HepG2 (cell line): ENCODE data around the gene RBMS2. TPM values are rescaled to one million over a fixed set of nuclear protein-coding genes. Genes with fewer than 3 reads are reported as not detected.
A peak's percentile ranks its signal among the peaks of the same experiment; 100 is the strongest.

ENCODE experiments used
- ATAC-seq: fragments of 200-7000 bp; cut with Tn5 transposase; 3 replicates; pipeline ENCODE4 v1.9.1; 2020; ENCODE audit warnings: mild to moderate bottlenecking, moderate library complexity
- BruUV-seq: library from RNA; stranded (reverse); fragments of 400-500 nt; replicated peaks from 2 replicates; lab custom pipeline; 2021; lab: Mats Ljungman, UMichigan
- CTCF ChIA-PET: fragments of 300-600 bp; formaldehyde crosslinking; extraction: SDS; loops from one replicate; lab custom pipeline; 2021; ENCODE audit warnings: low total read pairs, inconsistent platforms, low intra/inter-chr PET ratio; lab: Yijun Ruan, JAX
- POLR2A ChIA-PET: fragments of 350-600 bp; sonication (Branson Sonifier 250); formaldehyde crosslinking; loops from one replicate; lab custom pipeline; 2020; ENCODE audit warnings: antibody characterized with exemption, inconsistent platforms; lab: Yijun Ruan, JAX
- DNase-seq: peaks from one replicate; pipeline ENCODE4 v3.0.0-alpha.2; 2015; ENCODE audit warnings: low spot score
- FAIRE-seq: peaks from 3 replicates; lab custom pipeline; 2011; peaks lifted over from hg19 to GRCh38; lab: Jason Lieb, UNC
- H2AFZ ChIP-seq: one replicate; pipeline ENCODE4 v1.6.1; 2011; ENCODE audit warnings: low read length, inconsistent platforms
- H3K27ac ChIP-seq: fragments of 300-600 bp; 3 replicates; pipeline ENCODE4 v1.8.0; 2011; ENCODE audit warnings: mixed run types, mild to moderate bottlenecking, mixed read lengths, low read length, inconsistent platforms; ENCODE audit not compliant: insufficient read depth; ENCODE audit errors: extremely low read length
- H3K27me3 ChIP-seq, 2 experiments: fragments of 200-600 bp in 1 of 2; 2 replicates in 1 of 2; 3 replicates in 1 of 2; pipeline versions ENCODE4 v1.6.0 to v1.8.0; 2011; ENCODE audit warnings: low read length in 2 of 2, mild to moderate bottlenecking in 2 of 2, moderate library complexity in 2 of 2, inconsistent platforms in 1 of 2; ENCODE audit not compliant: insufficient read depth in 2 of 2, control insufficient read depth in 1 of 2
- H3K36me3 ChIP-seq, 2 experiments: fragments of 200-600 bp in 1 of 2; replicated peaks in 1 of 2; 2 replicates in 1 of 2; 3 replicates in 1 of 2; pipeline versions ENCODE4 v1.5.1 to v1.8.0; 2011; ENCODE audit warnings: low read length in 2 of 2, inconsistent platforms in 1 of 2; ENCODE audit not compliant: insufficient read depth in 2 of 2, control insufficient read depth in 1 of 2
- H3K4me1 ChIP-seq: 2 replicates; pipeline ENCODE4 v1.5.1; 2012; ENCODE audit warnings: low read length, inconsistent platforms; ENCODE audit not compliant: insufficient read depth
- H3K4me2 ChIP-seq: 2 replicates; pipeline ENCODE4 v1.6.0; 2011; ENCODE audit warnings: low read depth, low read length, inconsistent platforms
- H3K4me3 ChIP-seq, 3 experiments: fragments of 200-600 bp in 1 of 3; sonication (generic), shearing (Covaris generic) in 1 of 3; replicated peaks in 1 of 3; 2 replicates each; pipeline ENCODE4 v1.5.1; 2011 to 2016; ENCODE audit warnings: low read length in 3 of 3, inconsistent platforms in 2 of 3, low read depth in 2 of 3, mild to moderate bottlenecking in 2 of 3, control low read depth in 1 of 3, mixed read lengths in 1 of 3; ENCODE audit not compliant: insufficient read depth in 1 of 3
- H3K79me2 ChIP-seq: one replicate; pipeline ENCODE4 v1.6.1; 2011; ENCODE audit warnings: low read length, inconsistent platforms; ENCODE audit not compliant: insufficient read depth
- H3K9ac ChIP-seq: 2 replicates; pipeline ENCODE4 v1.6.0; 2011; ENCODE audit warnings: mild to moderate bottlenecking, low read depth, low read length, inconsistent platforms; ENCODE audit not compliant: insufficient read depth
- H3K9me3 ChIP-seq: 2 replicates; pipeline ENCODE4 v1.5.1; 2012; ENCODE audit warnings: mild to moderate bottlenecking, low read length
- H4K20me1 ChIP-seq: 2 replicates; pipeline ENCODE4 v1.6.0; 2011; ENCODE audit warnings: inconsistent platforms, mild to moderate bottlenecking, low read length, moderate library complexity; ENCODE audit not compliant: insufficient read depth
- CREB1 ChIP-seq, 2 experiments: fragments of 450-650 bp in 1 of 2; IDR thresholded peaks; 2 replicates each; pipeline ENCODE4 v1.6.1; 2016 to 2017; ENCODE audit warnings: control low read depth in 1 of 2, mild to moderate bottlenecking in 1 of 2, missing compliant biosample characterization in 1 of 2, missing genetic modification characterization in 1 of 2
- MTERF4 ChIP-seq: sonication (generic); formaldehyde crosslinking; IDR thresholded peaks from 2 replicates; pipeline ENCODE4 v1.8.0; 2023; ENCODE audit warnings: mild to moderate bottlenecking, missing genetic modification reagents
- MXD4 ChIP-seq: IDR thresholded peaks from 2 replicates; pipeline ENCODE4 v1.6.1; 2016; ENCODE audit warnings: mild to moderate bottlenecking, missing biosample characterization, missing genetic modification reagents
- MYNN ChIP-seq: sonication (generic); formaldehyde crosslinking; IDR thresholded peaks from 2 replicates; pipeline ENCODE4 v1.4.0; 2020; ENCODE audit warnings: mild to moderate bottlenecking, low read depth, missing genetic modification reagents
- SNAI1 ChIP-seq: sonication (generic); formaldehyde crosslinking; IDR thresholded peaks from 2 replicates; pipeline ENCODE4 v1.5.0; 2020; ENCODE audit warnings: mild to moderate bottlenecking, missing genetic modification reagents, borderline replicate concordance
- ZNF121 ChIP-seq: sonication (generic); formaldehyde crosslinking; IDR thresholded peaks from 2 replicates; pipeline ENCODE4 v1.5.0; 2020; ENCODE audit warnings: mild to moderate bottlenecking, missing genetic modification reagents
- WGBS: methylation state at CpG from one replicate; pipeline ENCODE4 v1.1.6; 2017; ENCODE audit warnings: low lambda C conversion rate; 5-methylcytosine and 5-hydroxymethylcytosine counted together
- in situ Hi-C: cut with HindIII; loops from 2 replicates; pipeline ENCODE4 v1.10.0; 2017; ENCODE audit warnings: low pct_unique_long_range_greater_than_20kb; ENCODE audit not compliant: extremely low pct_ligation_motif_present
- intact Hi-C: fragments of 100-400 bp; cut with micrococcal nuclease; formaldehyde crosslinking; loops from one replicate; pipeline ENCODE4 v1.10.0; 2022; ENCODE audit not compliant: unreplicated experiment
- polyA plus RNA-seq, 8 experiments: library from polyadenylated mRNA; depleted of rRNA in 3 of 8; stranded (reverse) in 7 of 8; unstranded in 1 of 8; fragments of >200 nt; fragmentation: Illumina TruSeq in 4 of 8; extraction: Trizol in 4 of 8; gene quantifications; 2 replicates each; pipeline versions ENCODE4 v1.2.1 to v1.2.3, GENCODE V29; 2011 to 2016; ENCODE audit warnings: low read depth in 4 of 8, missing spikeins in 1 of 8, mixed read lengths in 1 of 8; ENCODE audit not compliant: insufficient read depth in 1 of 8
- total RNA-seq, 5 experiments: library from RNA; depleted of rRNA; stranded (reverse); fragments of >200 nt; fragmentation: Illumina TruSeq; extraction: Trizol; gene quantifications; 2 replicates each; pipeline ENCODE4 v1.2.3, GENCODE V29; 2016; ENCODE audit warnings: low read depth in 1 of 5

The RBMS2 gene
- total and polyA plus RNA-seq, 2 of the 13 experiments (the other 11 are each of a cell fraction or from before 2014, with no cell fraction given), result 0.53 to 7.4 TPM

DNA sequence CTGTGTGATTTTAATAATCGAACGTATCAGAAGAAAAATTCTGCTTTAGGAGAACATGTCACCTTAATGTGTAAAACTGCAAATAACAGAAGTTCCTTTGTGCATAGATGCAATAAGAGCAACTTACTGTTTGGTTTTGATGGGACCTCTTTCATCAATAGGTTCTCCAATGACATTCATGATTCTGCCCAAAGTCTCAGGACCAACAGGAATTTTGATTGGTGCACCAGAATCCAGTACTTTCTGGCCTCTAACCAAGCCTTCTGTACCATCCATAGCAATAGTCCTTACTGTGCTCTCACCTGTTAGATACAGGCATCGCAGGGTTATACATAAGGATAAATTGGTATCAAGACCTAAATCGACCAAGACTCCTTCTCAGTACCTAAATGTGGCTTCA, 123.0 kb downstream of the RBMS2 start:
- TF ChIP-seq MTERF4, result no peak
- no peak for TF ChIP-seq CREB1 (IDR thresholded peaks at IDR 0.05)
- no peak for TF ChIP-seq CREB1 (CRISPR knock-in tag; IDR thresholded peaks at IDR 0.05)
- 0 out of 2 replicates have a peak, but pooled peaks have one; percentile 14 for TF ChIP-seq SNAI1 (CRISPR knock-in tag)
- TF ChIP-seq ZNF121 (CRISPR knock-in tag), result no peak
- TF ChIP-seq MYNN (CRISPR knock-in tag), result no peak
- TF ChIP-seq MXD4 (CRISPR knock-in tag), result no peak
- no TSS peak for BruUV-seq
- Histone ChIP-seq H3K27me3 (no peaks in the 10 kb centered on the region; a peak in 1 of 5 replicates), H3K9me3 (no peaks in the 10 kb centered on the region), H2AFZ (no peak overlapping the region), H3K36me3 (peaks cover 14 to 37% of the 10 kb centered on the region in 2 experiments), H3K4me1 (peaks cover 35% of the 10 kb centered on the region), H3K27ac (peak overlapping the region; percentile 82), H4K20me1 (peaks cover 15% of the 10 kb centered on the region), H3K9ac (peak overlapping the region; percentile 97), H3K79me2 (peaks cover 39% of the 10 kb centered on the region), H3K4me2 (peak overlapping the region; percentile 91), H3K4me3 (peak overlapping the region; percentile 75 to 89 (median 77))
- in situ Hi-C loops, result loop anchor here (10.0 kb wide), 1 partner anchor 80 kb away; the partner anchor contains the start of gene NACA
- no peak for FAIRE-seq
- no peak for DNase-seq
- POLR2A ChIA-PET, result interaction anchor here (0.9 to 2.8 kb wide), 6 partner anchors 8 to 81 kb away, joined by 3 to 58 read pairs (median 10); partner anchors contain the start of gene NACA
- CTCF ChIA-PET, result no interaction called here
- WGBS, result 48% methylated on average over 4 of the region's 4 CpGs
- intact Hi-C loops, result loop anchor here (1.0 to 10.0 kb wide), 3 partner anchors 7 to 80 kb away; partner anchors contain the start of gene NACA
- no peak for ATAC-seq
